NCI-H748 treated with DMSO at 0.1 percent for 48 hours (cell line): Measurements from ENCODE around the gene U2AF1L4.

Experiments
- DNase-seq: peaks from one replicate; lab custom pipeline; 2025; lab: John Stamatoyannopoulos, UW

Gene U2AF1L4

DNA sequence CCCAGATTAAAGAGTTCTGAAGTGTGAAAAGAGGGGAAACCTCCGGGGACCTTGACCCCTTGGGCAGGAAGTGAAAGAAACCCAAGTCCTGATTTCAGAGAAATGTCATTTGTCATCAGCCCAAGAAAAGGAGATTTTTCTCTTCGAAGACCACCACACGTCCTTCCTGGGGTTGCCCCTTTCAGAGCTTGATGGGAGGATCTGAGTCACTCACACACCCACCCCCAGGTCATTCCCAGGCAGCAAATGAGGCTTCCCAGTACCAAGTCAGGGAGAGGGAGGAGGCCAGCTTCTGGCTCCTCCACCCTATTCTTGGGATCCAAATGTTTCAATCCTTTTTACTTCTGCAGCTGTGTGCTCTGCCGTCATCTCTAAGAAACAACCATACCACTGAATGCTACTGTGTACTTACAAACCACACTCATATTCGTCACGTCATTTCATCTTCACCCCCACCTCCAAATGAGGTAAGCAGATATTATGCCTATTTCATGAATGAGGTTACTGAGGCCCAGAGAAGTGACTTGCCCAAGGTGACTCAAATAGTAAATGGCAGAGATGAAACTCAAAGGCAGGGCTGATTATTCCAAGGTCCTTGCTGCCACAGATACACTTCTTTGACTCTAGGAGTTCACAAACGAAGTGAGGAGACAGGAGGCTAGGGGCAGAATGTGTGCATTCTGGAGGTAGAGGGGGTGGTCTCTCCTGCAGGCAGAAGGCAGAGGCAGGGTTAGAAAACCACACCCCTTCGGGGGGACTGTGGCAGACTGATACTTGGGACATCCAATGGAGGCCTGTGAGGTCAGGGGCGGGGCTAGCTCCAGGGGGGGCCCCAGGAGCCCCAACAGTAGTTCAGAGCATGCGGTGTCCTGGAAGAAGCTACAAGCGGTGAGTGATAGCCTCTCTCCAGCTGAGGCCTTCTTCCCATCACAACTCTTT, 32.4 kb downstream of the U2AF1L4 start:
- DNase-seq, result no peak

DNA sequence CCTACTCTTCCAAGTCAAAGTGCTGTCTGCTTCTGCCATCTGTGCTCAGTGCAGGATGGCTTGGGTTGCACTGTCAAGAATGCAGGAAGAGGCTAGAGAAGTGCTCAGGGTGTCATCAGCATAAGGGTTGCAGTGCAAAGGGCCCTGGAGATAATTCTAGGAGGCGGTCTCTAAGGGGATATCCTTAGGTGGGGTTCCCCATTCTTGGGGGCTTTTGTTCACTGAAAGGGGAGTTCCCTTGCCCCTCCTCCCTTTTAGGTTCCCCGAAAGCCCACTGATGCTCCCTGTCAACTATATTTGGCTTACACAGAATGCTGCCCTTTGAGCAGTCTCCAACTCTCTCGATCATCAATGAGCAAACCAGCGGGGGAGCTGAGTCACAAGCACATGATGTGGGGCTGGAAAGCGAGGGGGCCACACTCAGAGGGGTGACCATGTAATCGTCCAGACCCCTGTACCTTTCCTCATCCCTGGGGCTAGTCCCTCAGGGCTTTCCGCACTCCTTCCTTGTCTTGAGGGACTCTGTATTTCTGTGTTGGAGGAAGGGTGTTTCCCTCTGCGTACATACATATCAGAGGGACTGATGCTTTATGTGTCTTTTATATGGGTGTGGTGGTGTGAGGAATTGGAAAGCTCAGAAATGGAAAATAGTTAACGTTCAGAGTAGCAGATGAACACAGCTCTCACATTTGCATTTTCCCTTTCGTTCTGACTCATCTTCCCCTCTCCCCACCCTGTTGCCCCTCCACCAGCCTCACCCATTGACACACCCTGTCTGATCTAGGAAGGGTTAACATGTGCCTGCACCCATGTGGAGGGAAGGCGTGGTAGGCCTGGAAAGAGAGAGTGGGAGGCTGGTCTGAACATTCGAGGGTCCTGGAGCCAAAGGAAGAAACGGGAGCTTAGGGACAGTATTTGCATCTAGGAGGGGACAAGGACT, 34.2 kb downstream of the U2AF1L4 start:
- no peak for DNase-seq

DNA sequence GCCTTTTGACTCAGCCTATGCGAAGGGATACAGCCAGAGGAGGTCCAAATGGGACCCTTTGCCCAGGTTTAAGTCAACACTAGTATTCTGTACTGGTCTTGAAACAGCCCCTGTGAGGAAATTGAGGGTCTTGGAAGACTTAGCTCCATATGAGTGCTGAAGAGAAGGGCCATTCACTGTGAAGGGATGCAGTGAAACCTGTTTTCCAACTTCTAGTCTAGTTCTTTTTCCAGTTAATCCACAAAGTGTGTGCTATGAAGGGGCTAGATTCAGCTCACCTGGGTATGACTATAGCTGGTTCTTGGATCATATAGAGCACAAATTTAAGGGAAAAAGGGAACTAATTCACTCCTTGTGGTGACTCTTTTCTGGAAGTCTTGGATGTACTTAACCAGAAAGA, 36.8 kb downstream of the U2AF1L4 start:
- DNase-seq, result no peak

DNA sequence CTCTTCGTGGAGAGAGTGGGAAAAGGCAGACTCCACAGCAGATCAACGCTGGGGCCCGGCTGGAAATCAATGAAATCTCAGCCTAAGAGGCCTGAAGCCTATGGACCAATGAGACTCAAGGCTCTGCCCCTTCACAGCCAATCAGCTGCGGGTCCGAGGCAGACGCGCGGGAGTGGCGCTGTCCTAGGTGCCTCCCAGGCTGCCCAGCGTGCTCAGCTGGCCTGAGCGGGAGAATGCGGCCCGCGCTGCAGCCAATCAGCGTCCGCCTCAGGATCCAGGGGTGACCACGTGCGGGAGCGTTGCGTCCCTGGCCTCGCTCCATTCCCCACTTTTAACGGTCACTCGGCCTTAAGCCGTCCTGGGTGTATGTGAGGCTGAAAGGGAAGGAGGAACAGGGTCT, 41.0 kb downstream of the U2AF1L4 start, which contains the start of gene ZBTB32:
Gene ZBTB32 (plus strand): TSS at position 341 of the 400 bp plus-strand sequence. CDS start 10,069 bp downstream, outside the sequence.
- DNase-seq, result no peak

- DNase-seq, result no peak
Measured at GRCh38 chr19:35703343-35703742, 41.9 kb downstream of the U2AF1L4 start.

- DNase-seq, result peak; percentile 98
Measured at GRCh38 chr19:35702223-35703012, 42.8 kb downstream of the U2AF1L4 start.

GRCh38 chr19:35696835-35697234, 48.4 kb downstream of the U2AF1L4 start:
- no peak for DNase-seq

GRCh38 chr19:35695895-35696422, 49.3 kb downstream of the U2AF1L4 start:
- DNase-seq, result no peak

DNA sequence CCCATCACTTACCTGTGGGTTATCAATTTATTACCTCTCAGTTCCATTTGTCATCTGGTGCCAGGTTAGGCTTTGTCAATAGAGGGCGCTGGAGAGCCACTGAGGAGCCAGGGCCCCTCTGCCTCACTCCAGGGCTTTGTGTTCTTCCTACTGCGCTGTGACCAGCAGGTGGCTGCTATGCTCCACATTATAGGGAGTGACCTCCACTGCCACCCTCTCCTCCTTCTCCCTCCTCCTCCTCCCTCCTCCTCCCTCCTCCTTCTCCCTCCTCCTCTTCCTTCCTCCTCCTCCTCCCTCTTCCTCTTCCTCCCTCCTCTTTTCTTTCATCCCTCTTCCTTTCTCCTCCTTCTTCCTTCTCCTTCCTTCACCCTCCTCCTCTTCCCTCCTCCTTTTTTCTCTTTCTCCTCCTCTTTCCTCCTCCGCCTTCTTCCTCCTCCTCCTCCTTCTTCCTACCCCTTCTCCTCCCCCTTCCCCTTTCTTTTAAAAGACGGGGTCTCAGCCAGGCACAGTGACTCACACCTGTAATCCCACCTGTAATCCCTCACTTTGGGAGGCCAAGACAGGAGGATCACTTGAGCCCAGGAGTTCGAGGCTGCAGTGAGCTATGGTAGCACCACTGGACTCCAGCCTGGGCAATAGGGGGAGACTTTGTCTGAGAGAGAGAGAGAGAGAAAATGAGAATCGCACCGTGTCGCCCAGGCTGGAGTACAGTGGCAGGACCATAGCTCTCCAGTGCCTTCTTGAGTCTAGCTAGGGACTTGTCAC, 51.2 kb downstream of the U2AF1L4 start:
- peak; percentile 88 for DNase-seq

GRCh38 chr19:35693422-35693821, 51.8 kb downstream of the U2AF1L4 start:
- no peak for DNase-seq
